Kidney tubule cell (primary cell): ENCODE results near the gene CYP27C1.

ENCODE experiments used
- DNase-seq: peaks from one replicate; pipeline ENCODE4 v3.0.0-alpha.2; 2018; ENCODE audit warnings: low spot score

The CYP27C1 gene

GRCh38 chr2:127193164-127193966 is 26.7 kb downstream of the CYP27C1 start:
- no peak for DNase-seq

GRCh38 chr2:127191331-127192219 is 28.5 kb downstream of the CYP27C1 start:
- no peak for DNase-seq

DNA sequence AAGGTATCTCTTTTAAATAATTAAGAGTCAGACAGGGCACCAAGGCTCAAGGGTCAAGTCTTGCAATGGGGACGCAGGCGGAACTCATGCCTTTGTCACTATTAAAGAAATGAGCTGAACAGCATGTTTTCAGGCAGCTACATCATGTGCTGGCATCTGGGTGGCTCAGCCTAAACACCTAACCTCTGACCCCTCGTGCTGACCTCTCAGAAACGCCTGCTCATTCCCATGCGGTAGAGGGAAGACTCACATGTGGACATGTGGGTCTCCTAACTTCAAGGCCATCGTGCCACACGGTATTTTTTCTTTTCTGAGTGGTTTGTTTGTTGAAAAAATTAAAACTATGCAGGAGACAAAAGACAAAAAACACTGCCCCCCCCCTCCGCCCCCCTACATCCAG is 31.3 kb downstream of the CYP27C1 start:
- no peak for DNase-seq

DNA sequence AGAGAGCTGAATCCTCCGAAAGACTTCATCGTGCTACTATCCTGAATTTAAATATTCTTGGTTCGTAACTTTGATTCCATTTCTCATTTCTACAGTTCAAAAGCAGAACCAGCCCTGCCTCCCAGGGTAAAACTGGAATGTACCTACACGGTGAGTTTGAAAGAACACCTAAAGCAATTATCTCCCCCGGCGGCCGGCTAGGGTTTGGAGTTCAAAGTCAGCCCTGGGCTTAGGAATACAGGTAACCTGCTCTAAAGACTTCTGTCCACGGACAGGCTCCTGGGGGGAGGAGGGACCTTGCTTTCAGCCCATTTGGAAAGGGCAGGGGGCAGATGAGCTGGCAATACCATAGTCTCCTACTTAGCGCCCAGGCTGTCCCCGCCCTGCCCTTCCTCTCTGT is 32.3 kb downstream of the CYP27C1 start:
- no peak for DNase-seq

DNA sequence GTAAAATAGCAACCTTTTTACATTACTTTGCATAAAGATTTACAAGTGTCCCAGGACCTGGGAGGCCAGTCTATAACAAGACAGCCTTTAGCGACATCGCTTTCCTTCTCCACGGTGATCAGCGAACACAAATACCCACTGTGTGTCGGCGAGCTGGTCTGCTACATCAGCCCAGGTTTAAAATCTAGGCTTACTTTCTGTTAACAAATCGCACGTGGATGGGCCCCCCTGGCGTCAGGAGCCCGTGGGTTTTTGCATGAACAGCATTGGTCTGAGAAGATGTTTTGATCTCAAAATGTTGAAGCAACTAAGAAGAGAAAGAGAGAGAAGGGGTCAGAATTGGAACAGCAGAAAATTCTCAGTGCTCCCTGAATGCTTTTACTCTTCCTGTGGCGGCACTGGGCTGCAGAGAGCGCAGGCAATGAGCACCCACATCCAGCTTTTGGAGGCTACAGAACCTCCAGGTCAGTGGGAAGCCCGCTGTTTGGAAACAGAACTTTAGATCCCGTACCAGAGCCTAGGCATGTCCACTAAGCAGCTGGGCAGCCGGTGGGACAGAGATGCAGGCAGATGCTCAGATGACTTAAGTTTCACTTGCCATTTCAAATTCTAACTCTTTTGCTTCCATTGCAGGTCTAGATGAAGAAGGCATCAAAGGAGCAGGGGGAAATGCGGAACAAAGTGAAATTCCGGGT is 32.9 kb downstream of the CYP27C1 start:
- DNase-seq: no peak

GRCh38 chr2:127185705-127186104 is 34.4 kb downstream of the CYP27C1 start:
- DNase-seq: no peak

DNA sequence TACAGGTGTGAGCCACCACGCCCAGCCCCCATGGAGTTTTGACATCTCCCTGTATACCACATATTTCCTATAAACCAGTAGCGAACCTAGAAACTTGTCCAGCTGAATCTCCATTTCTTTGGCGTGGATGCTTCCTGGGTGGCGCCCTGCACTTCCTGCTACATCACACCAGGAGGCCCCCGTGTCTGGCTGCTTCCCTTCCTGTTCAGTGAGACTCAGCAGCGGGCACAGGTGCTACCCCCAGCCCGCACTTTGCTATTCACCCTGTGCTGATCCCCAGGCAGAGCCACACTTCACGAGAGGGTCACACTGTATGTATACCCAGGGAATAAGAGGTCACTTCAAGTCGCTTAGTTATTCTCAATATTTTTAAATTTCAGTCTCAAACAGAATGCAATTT is 35.0 kb downstream of the CYP27C1 start:
- DNase-seq: no peak

GRCh38 chr2:127183771-127184170 is 36.3 kb downstream of the CYP27C1 start:
- DNase-seq: no peak

DNA sequence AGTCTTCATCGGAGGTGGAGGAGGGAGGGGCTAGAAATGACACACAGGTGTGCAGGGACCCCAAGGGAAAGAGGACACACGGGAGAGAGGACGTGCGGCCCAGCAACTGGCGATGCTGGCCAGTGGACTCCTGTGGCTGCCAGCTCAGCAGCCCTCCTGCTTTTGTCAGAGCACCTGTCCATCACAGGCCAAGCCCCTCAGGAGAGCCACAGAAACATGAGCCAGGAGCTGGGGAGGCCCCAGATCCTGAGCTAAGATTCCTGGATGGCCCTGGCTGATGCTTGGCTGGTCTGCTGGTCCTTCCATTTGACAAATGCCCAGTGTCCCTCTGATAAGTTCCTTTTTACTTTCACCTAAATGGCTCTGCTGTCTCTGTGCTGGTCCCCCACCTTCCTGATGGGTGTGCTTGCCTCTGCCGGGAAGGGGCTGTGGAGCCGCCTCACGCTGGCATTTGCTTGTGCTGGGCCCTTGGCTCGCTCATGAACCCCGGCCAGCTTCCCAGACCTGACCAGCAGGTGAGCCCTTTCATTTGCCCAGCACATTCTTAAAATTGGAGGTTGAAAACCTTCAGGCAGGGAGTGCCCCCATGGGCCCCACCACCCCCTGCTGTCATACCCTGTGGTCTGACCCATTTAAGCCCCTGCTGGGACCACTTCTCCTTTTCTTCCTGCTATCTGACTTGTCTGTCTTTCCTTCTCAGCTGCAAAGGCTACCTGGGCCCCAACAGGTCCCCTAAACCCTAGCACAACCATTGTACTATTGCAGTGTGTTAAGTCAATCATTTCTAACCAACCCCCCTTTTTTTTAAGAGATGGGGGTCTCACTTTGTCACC is 37.3 kb downstream of the CYP27C1 start:
- no peak for DNase-seq

DNA sequence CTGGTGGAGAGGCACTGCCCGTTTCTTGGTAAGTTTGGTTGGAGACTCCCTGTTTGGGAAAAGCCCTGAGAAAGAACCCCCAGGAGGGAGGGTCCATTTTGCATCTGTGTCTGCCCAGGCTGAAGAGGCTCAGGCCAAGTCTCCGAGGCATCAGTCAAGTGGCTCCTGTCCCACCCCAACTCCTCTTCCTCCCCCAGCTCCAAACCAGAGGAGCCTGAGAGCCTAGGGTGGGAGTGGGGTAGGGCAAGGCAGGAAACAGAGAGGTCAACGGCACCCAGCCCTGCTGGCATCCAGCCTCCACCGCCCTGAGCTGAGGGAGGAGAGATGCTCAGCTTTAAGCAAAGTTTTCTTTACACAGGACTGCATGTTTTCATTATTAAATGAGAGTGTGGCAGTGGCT is 38.2 kb downstream of the CYP27C1 start:
- no peak for DNase-seq

DNA sequence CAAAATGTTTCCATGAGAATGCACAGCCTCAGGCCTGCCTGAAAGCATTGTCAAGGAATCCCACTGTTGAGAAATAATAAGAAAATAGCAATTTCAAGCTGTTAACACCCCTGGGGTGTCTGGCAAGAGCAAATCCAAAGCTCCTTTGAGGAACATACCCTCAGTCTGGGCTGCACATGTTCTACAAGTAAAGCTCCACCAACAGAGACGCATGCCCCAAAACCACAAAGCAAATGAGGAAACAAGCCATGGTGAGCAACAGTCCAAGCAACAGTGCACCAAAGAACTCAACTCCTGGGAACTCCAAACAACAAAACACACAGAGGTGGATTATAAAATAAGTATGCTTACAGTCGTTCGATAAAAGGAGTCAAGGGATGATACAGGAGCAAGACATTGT is 40.3 kb downstream of the CYP27C1 start:
- no peak for DNase-seq

DNA sequence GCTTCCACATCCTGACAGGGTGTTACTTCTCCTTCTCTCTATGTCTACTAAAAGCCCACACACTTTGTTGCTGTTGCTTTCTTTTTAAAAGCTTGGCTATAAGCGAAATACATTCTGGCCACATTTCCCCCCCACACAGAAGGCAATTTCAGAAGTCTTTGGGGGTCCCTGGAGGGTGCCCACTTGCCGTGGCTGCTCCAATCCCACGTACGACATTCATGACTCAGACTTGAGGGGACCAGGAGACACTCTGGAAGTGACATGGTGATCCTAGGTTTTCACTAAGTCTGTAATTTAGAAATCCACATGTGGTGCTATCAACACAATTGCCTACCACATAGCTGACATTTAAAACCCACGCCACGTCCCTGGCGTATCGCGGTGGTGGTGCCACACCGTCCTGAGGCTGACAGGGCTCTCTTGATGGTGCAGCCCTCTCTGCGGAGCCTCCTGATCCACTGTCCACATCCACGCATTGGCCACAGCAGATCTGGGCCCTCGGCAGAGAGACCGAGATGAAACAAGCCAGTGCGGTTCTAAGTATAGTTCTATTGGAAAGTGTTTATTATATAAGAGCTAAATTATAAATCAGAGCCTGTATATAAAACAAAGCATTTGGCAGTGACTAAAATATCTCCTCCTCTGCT is 42.4 kb downstream of the CYP27C1 start:
- DNase-seq: no peak

DNA sequence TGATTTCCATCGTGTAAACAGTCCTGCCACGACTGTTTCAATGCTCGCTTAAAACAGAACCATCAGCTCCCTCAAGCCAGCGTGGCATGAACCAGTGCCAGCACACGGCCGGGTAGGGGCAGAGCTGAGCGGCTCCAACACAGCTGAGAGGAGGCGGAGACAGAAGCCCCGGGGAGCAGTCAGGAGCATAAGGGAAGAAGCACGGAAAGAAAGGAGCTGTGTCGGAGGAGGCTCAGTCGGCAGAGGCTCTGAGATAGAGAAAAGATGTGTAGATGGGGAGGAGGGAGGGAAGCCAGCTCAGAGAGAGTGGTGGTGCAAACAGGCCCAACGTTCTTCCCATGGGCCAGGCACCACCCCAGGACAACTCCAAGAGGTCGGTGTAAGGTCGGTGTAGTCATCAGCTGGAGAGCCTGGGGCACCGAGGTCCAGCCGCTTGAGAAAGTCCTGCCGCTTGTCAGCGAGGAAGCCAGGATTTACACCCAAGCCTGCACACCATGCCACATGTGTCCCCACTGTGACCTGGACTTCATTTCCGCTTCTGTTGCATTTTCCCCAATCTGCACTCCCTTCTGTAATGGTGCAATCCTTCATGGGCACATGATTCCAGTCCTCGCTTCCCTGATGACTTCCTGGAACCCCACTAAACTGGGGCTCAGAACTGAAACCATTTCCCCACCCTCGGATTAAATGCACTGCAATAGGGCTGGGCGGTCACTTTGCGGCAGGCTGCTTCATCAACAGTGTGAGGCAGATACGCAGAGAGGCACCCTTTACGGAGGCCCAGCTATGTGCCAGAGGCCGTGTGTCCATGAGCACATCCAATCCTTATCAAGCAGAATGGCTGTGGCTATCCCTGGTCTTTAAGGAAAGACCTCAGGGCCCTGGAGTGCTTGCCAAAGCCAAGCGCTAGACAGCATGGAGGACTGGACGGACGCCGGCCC is 43.5 kb downstream of the CYP27C1 start:
- peak; percentile 50 for DNase-seq

DNA sequence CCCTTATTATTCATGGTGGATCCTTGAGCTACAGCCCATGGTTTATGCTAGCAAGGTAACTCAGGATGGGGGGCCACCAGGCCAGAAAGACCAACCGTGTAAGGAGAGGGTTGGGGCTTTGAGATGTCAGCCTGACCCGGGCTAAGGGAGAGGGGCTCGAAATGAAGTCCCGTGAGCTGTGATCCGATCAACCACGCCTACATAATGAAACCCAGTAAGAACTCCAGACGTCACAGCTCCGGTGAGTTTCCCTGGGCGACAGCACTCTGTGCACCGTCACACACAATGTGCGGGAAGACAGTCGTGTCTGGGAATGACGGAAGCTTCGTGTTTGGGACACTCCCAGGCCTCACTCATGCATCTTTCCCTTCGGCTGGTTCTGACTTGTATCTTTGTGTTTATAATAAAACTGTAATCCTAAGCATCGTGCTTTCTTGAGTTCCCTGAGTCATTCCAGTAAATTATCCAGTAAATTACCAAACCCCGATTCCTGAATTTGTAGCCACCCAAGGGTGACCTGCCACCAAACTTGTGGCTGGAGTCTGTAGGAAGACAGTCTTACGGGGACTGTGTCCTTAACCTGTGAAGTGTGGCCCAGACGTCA is 44.2 kb downstream of the CYP27C1 start:
- peak; percentile 25 for DNase-seq

- peak; percentile 55 for DNase-seq
Measured at GRCh38 chr2:127175041-127175721, 44.9 kb downstream of the CYP27C1 start.

GRCh38 chr2:127174640-127175039 is 45.5 kb downstream of the CYP27C1 start:
- DNase-seq: no peak

- peak; percentile 47 for DNase-seq
Measured at GRCh38 chr2:127174136-127174535, 46.0 kb downstream of the CYP27C1 start.

GRCh38 chr2:127173057-127173456 is 47.0 kb downstream of the CYP27C1 start:
- peak; percentile 22 for DNase-seq

GRCh38 chr2:127172306-127172705 is 47.8 kb downstream of the CYP27C1 start:
- DNase-seq: no peak
